Effector memory CD4-positive, alpha-beta T cell (primary cell): ENCODE data around the gene SMIM43.
"Not testable (repeated sequence)": the region's sequence is repeated elsewhere in the genome, so short reads cannot be mapped to it uniquely, and the experiment has no call there.

Experiments used
- DNase-seq, 3 donors: peaks; one replicate each; pipeline ENCODE4 v3.0.0-alpha.2; 2020
- H3K27ac ChIP-seq: 2 replicates; pipeline ENCODE4 v1.7.0; 2013; ENCODE audit warnings: mild to moderate bottlenecking, low read length, moderate library complexity; ENCODE audit not compliant: insufficient read depth, poor library complexity, severe bottlenecking
- H3K27me3 ChIP-seq: replicated peaks from 2 replicates; pipeline ENCODE4 v1.7.0; 2013; ENCODE audit warnings: mild to moderate bottlenecking, low read length; ENCODE audit not compliant: insufficient read depth, control insufficient read depth, poor library complexity, severe bottlenecking
- H3K36me3 ChIP-seq: 2 replicates; pipeline ENCODE4 v1.7.0; 2013; ENCODE audit warnings: mild to moderate bottlenecking, low read length, moderate library complexity; ENCODE audit not compliant: control insufficient read depth, insufficient read depth
- H3K4me1 ChIP-seq: 2 replicates; pipeline ENCODE4 v1.7.0; 2013; ENCODE audit warnings: low read length, mild to moderate bottlenecking; ENCODE audit not compliant: control insufficient read depth, insufficient read depth, poor library complexity, severe bottlenecking
- H3K4me3 ChIP-seq: 2 replicates; pipeline ENCODE4 v1.7.0; 2013; ENCODE audit warnings: low read length, low read depth, mild to moderate bottlenecking; ENCODE audit not compliant: insufficient read depth, poor library complexity, severe bottlenecking
- H3K9me3 ChIP-seq: 2 replicates; pipeline ENCODE4 v1.7.0; 2013; ENCODE audit warnings: mild to moderate bottlenecking, low read length, moderate library complexity; ENCODE audit not compliant: control insufficient read depth

Gene SMIM43

DNA sequence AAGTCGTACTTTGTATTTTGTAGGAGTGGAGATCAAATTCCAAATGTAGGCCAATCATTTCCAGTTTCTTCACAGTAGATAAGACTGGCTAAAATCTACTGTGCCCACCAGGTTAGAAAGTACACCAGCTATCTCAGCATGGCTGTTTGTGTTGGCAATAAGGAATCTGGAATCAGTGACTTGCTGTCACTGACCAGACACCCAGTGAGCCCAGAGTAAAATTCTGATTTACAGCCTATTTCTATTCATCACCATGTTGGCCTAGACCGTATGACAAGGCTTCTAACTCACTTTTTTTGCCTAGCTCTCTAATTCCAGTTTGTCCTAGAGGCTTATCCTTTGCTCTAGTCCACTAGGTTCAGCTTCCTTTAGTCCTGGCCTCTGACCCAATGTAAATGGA is 25.4 kb downstream of the SMIM43 start:
- Histone ChIP-seq H3K27ac (no peak overlapping the region), H3K9me3 (no peaks in the 10 kb centered on the region), H3K4me1 (no peaks in the 10 kb centered on the region), H3K4me3 (no peak overlapping the region), H3K27me3 (no peaks in the 10 kb centered on the region), H3K36me3 (no peaks in the 10 kb centered on the region)
- no peak for DNase-seq

DNA sequence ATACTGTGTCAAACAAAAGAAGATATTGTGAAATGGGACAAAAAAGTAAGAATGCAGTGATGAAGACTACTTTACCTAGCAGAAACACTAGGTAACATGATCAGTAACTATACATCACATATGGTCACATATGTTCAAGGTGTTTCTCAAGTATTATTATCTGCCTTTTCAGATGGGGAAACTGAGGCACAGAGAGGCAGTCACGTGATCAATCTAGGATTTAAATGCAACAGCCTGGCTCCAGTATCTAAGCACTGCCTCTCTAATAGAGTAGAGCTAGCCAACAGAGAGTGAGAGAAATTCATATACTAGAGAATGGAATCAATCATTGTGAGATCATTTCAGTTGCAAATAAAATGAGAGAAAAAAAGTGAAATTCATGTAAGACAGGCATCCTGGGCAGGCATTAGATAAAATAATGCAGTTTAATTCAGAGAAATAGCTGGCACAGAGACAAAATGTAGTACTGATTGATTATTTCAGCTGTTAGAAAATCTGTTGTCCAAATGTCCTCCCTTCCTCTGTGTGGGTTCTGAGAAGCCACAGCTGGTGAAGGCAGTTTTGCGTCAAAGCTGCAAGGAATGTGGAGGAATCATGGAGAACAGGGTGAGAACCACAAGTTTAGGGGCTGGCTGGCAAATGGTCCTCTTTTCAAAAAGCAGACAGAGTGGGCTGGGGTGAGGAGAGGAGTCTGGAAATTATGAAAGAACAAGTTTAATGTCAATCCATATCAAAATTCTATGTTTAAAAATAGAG is 26.0 kb downstream of the SMIM43 start:
- H3K27ac ChIP-seq: no peak overlapping the region
- no peak for DNase-seq

GRCh38 chr4:121737846-121738554 is 27.0 kb downstream of the SMIM43 start:
- no peak for DNase-seq
- Histone ChIP-seq H3K36me3 (no peaks in the 10 kb centered on the region), H3K4me1 (no peaks in the 10 kb centered on the region), H3K9me3 (no peaks in the 10 kb centered on the region), H3K27me3 (no peaks in the 10 kb centered on the region), H3K27ac (no peak overlapping the region), H3K4me3 (no peak overlapping the region)

More for the DNA sequence above, 26.0 kb downstream of the SMIM43 start:
- no peaks in the 10 kb centered on the region for H3K9me3 ChIP-seq
- no peaks in the 10 kb centered on the region for H3K27me3 ChIP-seq
- no peaks in the 10 kb centered on the region for H3K36me3 ChIP-seq
- no peaks in the 10 kb centered on the region for H3K4me1 ChIP-seq
- no peak overlapping the region for H3K4me3 ChIP-seq

GRCh38 chr4:121736735-121737351 is 28.1 kb downstream of the SMIM43 start:
- Histone ChIP-seq H3K27ac (no peak overlapping the region), H3K4me1 (no peaks in the 10 kb centered on the region), H3K36me3 (no peaks in the 10 kb centered on the region), H3K9me3 (no peaks in the 10 kb centered on the region), H3K27me3 (no peaks in the 10 kb centered on the region), H3K4me3 (no peak overlapping the region)
- DNase-seq: no peak

DNA sequence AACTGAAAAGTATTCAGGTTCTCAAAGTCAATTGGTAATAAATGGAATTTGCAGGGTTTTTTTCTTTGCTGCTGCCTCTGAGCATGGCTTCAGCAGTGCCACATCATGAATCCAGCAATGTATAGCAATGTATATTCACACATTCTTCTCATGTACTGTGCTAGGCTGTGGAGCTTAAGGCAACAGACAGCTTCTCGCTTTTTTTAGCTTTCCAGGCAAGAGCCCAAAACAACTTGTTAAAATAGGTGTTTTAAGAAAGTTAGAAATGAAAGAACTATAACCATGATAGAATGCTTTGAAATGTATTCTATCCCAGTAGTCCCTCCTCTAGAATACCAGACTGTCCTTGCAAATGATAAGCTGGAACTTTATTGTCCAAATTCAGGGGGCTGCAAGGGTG is 30.4 kb downstream of the SMIM43 start:
- Histone ChIP-seq H3K27ac (no peak overlapping the region), H3K9me3 (no peaks in the 10 kb centered on the region), H3K4me1 (no peaks in the 10 kb centered on the region), H3K27me3 (no peaks in the 10 kb centered on the region), H3K36me3 (no peaks in the 10 kb centered on the region), H3K4me3 (no peak overlapping the region)
- no peak for DNase-seq

DNA sequence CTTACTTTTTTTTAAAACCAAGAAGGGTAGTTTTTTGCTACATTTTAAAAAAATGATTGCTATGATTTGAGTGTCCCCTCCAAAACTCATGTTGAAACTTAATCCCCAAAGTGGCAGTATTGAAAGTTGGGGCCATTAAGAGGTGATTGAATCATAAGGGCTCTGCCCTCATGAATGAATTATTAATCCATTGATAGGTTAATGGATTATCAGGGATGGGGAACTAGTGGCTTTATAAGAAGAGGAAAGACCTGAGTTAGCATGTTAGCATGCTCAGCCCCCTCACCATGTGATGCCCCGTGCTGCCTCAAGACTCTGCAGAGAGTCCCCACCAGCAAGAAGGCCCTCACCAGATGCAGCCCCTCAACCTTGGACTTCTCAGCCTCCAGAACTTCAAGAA is 31.0 kb downstream of the SMIM43 start:
- H3K9me3 ChIP-seq: no peaks in the 10 kb centered on the region
- DNase-seq: no peak
- H3K27me3 ChIP-seq: no peaks in the 10 kb centered on the region
- H3K36me3 ChIP-seq: no peaks in the 10 kb centered on the region
- no peaks in the 10 kb centered on the region for H3K4me1 ChIP-seq
- H3K27ac ChIP-seq: no peak overlapping the region
- no peak overlapping the region for H3K4me3 ChIP-seq

- not testable (repeated sequence) for H3K4me3 ChIP-seq, H3K27ac ChIP-seq, H3K36me3 ChIP-seq, H3K4me1 ChIP-seq, DNase-seq, H3K27me3 ChIP-seq, H3K9me3 ChIP-seq
Observed at GRCh38 chr4:121729753-121730152, 35.2 kb downstream of the SMIM43 start.

- DNase-seq: no peak
- Histone ChIP-seq H3K27ac (no peak overlapping the region), H3K4me3 (no peak overlapping the region), H3K4me1 (no peaks in the 10 kb centered on the region), H3K9me3 (no peaks in the 10 kb centered on the region), H3K27me3 (no peaks in the 10 kb centered on the region), H3K36me3 (no peaks in the 10 kb centered on the region)
Observed at GRCh38 chr4:121728798-121729226, 36.2 kb downstream of the SMIM43 start.

DNA sequence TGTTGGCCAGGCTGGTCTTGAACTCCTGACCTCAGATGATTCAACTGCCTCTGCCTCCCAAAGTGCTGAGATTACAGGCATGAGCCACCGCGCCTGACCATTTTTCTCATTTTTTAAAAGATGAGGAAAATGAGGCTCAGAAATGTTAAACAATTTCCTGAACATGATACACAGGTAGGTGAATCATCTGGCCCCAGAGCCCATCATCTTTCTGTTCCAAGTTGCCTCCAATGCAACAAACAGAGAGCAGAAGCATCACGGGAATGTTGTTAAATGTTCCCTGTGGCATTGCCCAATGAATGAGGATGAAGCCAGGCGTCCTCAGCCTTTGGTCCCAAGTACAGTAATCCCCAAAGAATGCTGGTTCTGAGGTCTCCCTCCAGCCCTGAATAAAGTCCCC is 36.9 kb downstream of the SMIM43 start:
- DNase-seq: no peak
- Histone ChIP-seq H3K9me3 (no peaks in the 10 kb centered on the region), H3K36me3 (no peaks in the 10 kb centered on the region), H3K4me3 (no peak overlapping the region), H3K4me1 (no peaks in the 10 kb centered on the region), H3K27ac (no peak overlapping the region), H3K27me3 (no peaks in the 10 kb centered on the region)

- Histone ChIP-seq H3K4me3 (no peak overlapping the region), H3K9me3 (no peaks in the 10 kb centered on the region), H3K27ac (no peak overlapping the region), H3K27me3 (no peaks in the 10 kb centered on the region), H3K4me1 (no peaks in the 10 kb centered on the region), H3K36me3 (no peaks in the 10 kb centered on the region)
- no peak for DNase-seq
Observed at GRCh38 chr4:121726642-121727268, 38.2 kb downstream of the SMIM43 start.
